Adrenal gland (tissue), 12 donors: ENCODE measurements around the gene ARID5B. TPM values are rescaled to one million over a fixed set of nuclear protein-coding genes. Genes with fewer than 3 reads are reported as not detected.

Experiments
- DNase-seq, 7 donors: peaks; one replicate each; pipeline ENCODE4 v3.0.0-alpha.2; 2019 to 2020
- H3K27ac ChIP-seq, 5 donors: fragments of 200-600 bp; sonication (generic) in 4 of 5; 1 replicate in 3 of 5; 2 replicates in 2 of 5; pipeline versions ENCODE4 v1.5.1 to v1.8.0; 2016 to 2020; ENCODE audit warnings: mild to moderate bottlenecking in 1 of 5
- H3K27me3 ChIP-seq: fragments of 200-600 bp; 2 replicates; pipeline ENCODE4 v1.8.0; 2021
- H3K36me3 ChIP-seq, 2 donors: fragments of 200-600 bp; replicated peaks in 1 of 2; 1 replicate in 1 of 2; 2 replicates in 1 of 2; pipeline versions ENCODE4 v1.5.1 to v1.8.0; 2018 to 2022
- H3K4me1 ChIP-seq, 2 donors: fragments of 200-600 bp; replicated peaks in 1 of 2; 1 replicate in 1 of 2; 2 replicates in 1 of 2; pipeline versions ENCODE4 v1.5.1 to v1.8.0; 2018 to 2021
- H3K4me3 ChIP-seq, 4 donors: fragments of 200-600 bp; sonication (generic) in 3 of 4; one replicate each; pipeline ENCODE4 v1.5.1; 2016 to 2018
- H3K9me3 ChIP-seq, 3 donors: fragments of 200-600 bp; sonication (generic) in 1 of 3; replicated peaks in 1 of 3; 1 replicate in 2 of 3; 2 replicates in 1 of 3; pipeline versions ENCODE4 v1.5.1 to v1.8.0; 2016 to 2021
- CTCF ChIP-seq, 6 experiments: fragments of 450-650 bp in 4 of 6; fragments of 200-600 bp in 2 of 6; sonication (generic) in 1 of 6; IDR thresholded peaks; 1 replicate in 5 of 6; 2 replicates in 1 of 6; pipeline versions ENCODE4 v1.5.1 to v1.8.0; 2016 to 2021; ENCODE audit warnings: antibody characterized with exemption in 6 of 6, mild to moderate bottlenecking in 2 of 6, moderate library complexity in 1 of 6
- POLR2A ChIP-seq, 2 donors: fragments of 450-650 bp; IDR thresholded peaks; one replicate each; pipeline ENCODE4 v1.6.1; 2017; ENCODE audit warnings: antibody characterized with exemption in 2 of 2, mild to moderate bottlenecking in 2 of 2, moderate library complexity in 1 of 2
- WGBS, 4 donors: extraction: QIAGEN DNeasy Blood & Tissue Kit in 2 of 4; methylation state at CpG; one replicate each; pipeline versions ENCODE4 v1.1.5 to v1.1.7; 2013 to 2017; 5-methylcytosine and 5-hydroxymethylcytosine counted together
- intact Hi-C, 2 donors: fragments of 100-400 bp; cut with DNase I; formaldehyde crosslinking; loops; one replicate each; pipeline versions ENCODE4 v1.14.1 to v1.15.0; 2022 to 2023
- polyA plus RNA-seq, 3 donors: library from polyadenylated mRNA; stranded (reverse); fragments of 200-250 nt in 2 of 3; fragments of 350-450 nt in 1 of 3; fragmentation: Illumina TruSeq in 1 of 3; extraction: RNeasy Lipid Tissue Mini Kit (QIAGEN cat#74804) in 1 of 3; gene quantifications; one replicate each; pipeline ENCODE4 v1.2.3, GENCODE V29; 2013 to 2014
- total RNA-seq, 9 donors: library from RNA; depleted of rRNA in 4 of 9; stranded (reverse); fragments of >200 nt in 4 of 9; fragments of 120-200 nt in 1 of 9; fragmentation: NEBNext Ultra II Directional in 1 of 9; extraction: Animal tissue kit (Norgen Biotek cat#: 25700) in 1 of 9; gene quantifications; one replicate each; pipeline versions ENCODE4 v1.1.0 to v1.2.4, GENCODE V29; 2013 to 2023
- donor health status: healthy with polysubstance abuse.
- donor health status: Bipolar disorder and iron deficiency.
- donor health status: DM: yes; HTN: yes; CAD: no.
- donor health status: DM: no; HTN: no; CAD: no.
- donor health status: DM: no; HTN: no; CAD: no.
- donor health status: DM: yes; HTN: yes; CAD: no.

ARID5B gene
- total and polyA plus RNA-seq, 12 donors = 5.7 to 42.4 (median 23.8) TPM

DNA sequence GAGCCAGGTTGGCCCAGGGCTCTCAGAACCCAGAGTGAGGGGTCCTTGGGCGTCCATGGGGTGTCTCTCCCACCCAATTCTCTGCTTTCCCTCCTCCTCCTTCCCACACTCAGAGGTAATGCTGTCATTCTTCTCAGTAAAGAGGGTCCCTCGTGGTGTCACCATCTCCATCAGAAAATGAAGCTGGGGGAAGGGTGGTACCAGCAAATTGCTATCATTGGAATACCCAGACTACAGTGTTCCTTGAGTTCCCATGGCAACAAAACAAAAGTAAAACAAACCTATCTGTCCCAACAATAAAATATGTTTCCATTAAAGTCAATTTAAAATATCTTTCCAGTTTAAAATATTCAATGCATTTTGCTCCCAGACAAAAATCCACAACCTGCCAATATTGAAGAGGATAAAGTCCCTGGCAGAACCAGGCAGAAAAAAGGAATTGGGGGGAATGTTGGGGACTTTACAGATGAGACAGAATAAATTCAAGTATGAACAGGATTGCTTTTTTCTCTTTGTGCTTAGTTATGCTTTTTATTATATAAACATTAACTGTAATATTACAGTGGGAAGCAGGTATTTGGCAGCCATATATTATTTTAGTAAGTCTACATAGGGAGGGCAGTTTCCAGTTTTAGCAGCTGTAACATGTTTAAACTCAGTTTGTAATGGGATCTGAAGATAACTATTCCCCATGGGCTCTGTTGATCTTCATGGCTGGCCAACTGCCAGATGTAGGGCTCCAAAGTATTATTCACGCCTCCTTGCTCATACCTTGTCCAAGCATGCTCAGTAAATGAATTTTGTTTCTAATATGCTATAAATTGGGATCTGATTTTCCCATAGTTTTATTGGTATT, 182.1 kb downstream of the ARID5B start:
- peak overlapping the region in 4 of 5 donors; percentile 24 to 82 (median 66) for H3K27ac ChIP-seq
- H3K36me3 ChIP-seq = peaks cover 0 to 24% of the 10 kb centered on the region in 2 donors
- DNase-seq = peak in 3 of 7 donors; percentile 33 to 68 (median 45)
- 50 to 61% (median 55%) methylated on average over 3 of the region's 3 CpGs for WGBS, 4 donors
- H3K9me3 ChIP-seq = no peaks in the 10 kb centered on the region
- no peak overlapping the region for H3K4me3 ChIP-seq
- intact Hi-C loops = no loop called here
- TF ChIP-seq POLR2A (IDR thresholded peaks at IDR 0.05) (no peak), CTCF (IDR thresholded peaks at IDR 0.05) (no peak)
- H3K4me1 ChIP-seq = peaks cover 20 to 49% of the 10 kb centered on the region in 2 donors
- H3K27me3 ChIP-seq = no peaks in the 10 kb centered on the region

DNA sequence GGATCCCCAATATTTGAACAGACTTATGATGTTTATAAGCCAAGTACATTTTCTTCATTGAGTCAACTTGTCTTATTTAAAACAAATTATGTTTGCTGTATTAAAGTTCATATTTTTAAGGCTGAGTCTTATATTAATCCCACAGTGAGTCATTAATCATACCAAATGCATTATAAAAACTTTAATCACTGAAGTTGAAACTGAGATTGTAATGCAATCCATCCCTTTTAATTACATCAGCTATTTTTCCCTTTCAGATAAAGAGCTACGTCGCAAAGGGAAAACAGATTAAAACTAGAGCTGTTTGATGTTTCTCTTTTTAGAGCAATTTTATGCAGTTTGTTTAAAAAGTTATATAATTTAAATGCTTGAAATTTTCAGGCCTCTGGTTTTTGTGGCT, 183.0 kb downstream of the ARID5B start:
- intact Hi-C loops = no loop called here
- no peak overlapping the region for H3K4me3 ChIP-seq
- TF ChIP-seq POLR2A (IDR thresholded peaks at IDR 0.05) (no peak), CTCF (IDR thresholded peaks at IDR 0.05) (no peak)
- peaks cover 0 to 26% of the 10 kb centered on the region in 2 donors for H3K36me3 ChIP-seq
- WGBS, 4 donors = 57 to 69% (median 67%) methylated on average over 2 of the region's 2 CpGs
- no peaks in the 10 kb centered on the region for H3K9me3 ChIP-seq
- H3K4me1 ChIP-seq = peaks cover 20 to 49% of the 10 kb centered on the region in 2 donors
- H3K27me3 ChIP-seq = no peaks in the 10 kb centered on the region
- peak overlapping the region in 2 of 5 donors; percentile 67 to 82 for H3K27ac ChIP-seq
- no peak for DNase-seq

DNA sequence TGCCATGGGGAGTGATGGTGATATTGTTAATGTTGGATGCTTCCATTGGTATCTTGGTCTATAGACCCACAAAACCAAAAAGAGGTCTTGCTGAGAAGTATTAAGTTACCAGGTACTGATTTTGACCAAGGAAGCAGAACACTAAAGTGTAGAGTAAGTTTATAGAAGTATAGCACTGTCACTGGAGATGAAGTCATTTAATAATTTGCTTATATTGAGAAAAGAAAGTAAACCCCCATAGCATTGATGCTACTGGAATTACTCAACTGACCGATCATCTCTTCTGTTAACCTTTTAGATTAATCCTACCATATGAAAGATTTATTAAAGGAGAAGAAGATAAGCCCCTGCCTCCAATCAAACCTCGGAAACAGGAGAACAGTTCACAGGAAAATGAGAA, 183.9 kb downstream of the ARID5B start:
- intact Hi-C loops = no loop called here
- WGBS, 4 donors = 84 to 92% (median 89%) methylated on average over 2 of the region's 2 CpGs
- no peak for DNase-seq

More for the DNA sequence above, 183.9 kb downstream of the ARID5B start:
- Histone ChIP-seq H3K36me3 (peaks cover 0 to 24% of the 10 kb centered on the region in 2 donors), H3K27me3 (no peaks in the 10 kb centered on the region), H3K27ac (peak overlapping the region in 1 of 5 donors; percentile 67), H3K4me3 (no peak overlapping the region), H3K9me3 (no peaks in the 10 kb centered on the region), H3K4me1 (peaks cover 20 to 48% of the 10 kb centered on the region in 2 donors)
- no peak for TF ChIP-seq CTCF (IDR thresholded peaks at IDR 0.05)
- no peak for TF ChIP-seq POLR2A (IDR thresholded peaks at IDR 0.05)
